BJ (cell line): ENCODE data around the gene CRIM1. TPM values are rescaled to one million over a fixed set of nuclear protein-coding genes. Genes with fewer than 3 reads are reported as not detected.
A peak's percentile ranks its signal among the peaks of the same experiment; 100 is the strongest.

Source experiments
- CTCF ChIA-PET: fragments of 350-600 bp; formaldehyde crosslinking; extraction: SDS; loops from one replicate; lab custom pipeline; 2021; ENCODE audit warnings: antibody characterized with exemption, inconsistent platforms; lab: Yijun Ruan, JAX
- POLR2A ChIA-PET: fragments of 300-600 bp; sonication (Branson Sonifier 250); formaldehyde crosslinking; extraction: SDS; loops from one replicate; lab custom pipeline; 2021; ENCODE audit warnings: antibody characterized with exemption; lab: Charles Lee
- DNase-seq: peaks from one replicate; pipeline ENCODE4 v3.0.0-alpha.2; 2011; ENCODE audit warnings: low read depth
- H3K27me3 ChIP-seq: 2 replicates; pipeline ENCODE4 v1.6.0; 2011; ENCODE audit warnings: low read length; ENCODE audit not compliant: control insufficient read depth, insufficient read depth
- H3K36me3 ChIP-seq: 2 replicates; pipeline ENCODE4 v1.5.1; 2011; ENCODE audit warnings: low read length; ENCODE audit not compliant: control insufficient read depth, insufficient read depth
- H3K4me3 ChIP-seq: 2 replicates; pipeline ENCODE4 v1.5.1; 2011; ENCODE audit warnings: low read depth, mild to moderate bottlenecking, control low read depth, low read length
- polyA plus RNA-seq: library from polyadenylated mRNA; depleted of rRNA; stranded (reverse); fragments of >200 nt; gene quantifications from 2 replicates; pipeline ENCODE4 v1.2.3, GENCODE V29; 2011
- TF ChIP-seq, protein P1 (sequence below): IDR thresholded peaks from 2 replicates; pipeline ENCODE4 v1.5.1; 2011; ENCODE audit warnings: low read depth, mild to moderate bottlenecking, control low read depth, inconsistent platforms, low read length, moderate library complexity; ENCODE audit not compliant: insufficient read depth

CRIM1 gene
- polyA plus RNA-seq, 1 experiment = 729 TPM

GRCh38 chr2:36484454-36484853 is 128.9 kb downstream of the CRIM1 start:
- TF ChIP-seq, protein P1, sequence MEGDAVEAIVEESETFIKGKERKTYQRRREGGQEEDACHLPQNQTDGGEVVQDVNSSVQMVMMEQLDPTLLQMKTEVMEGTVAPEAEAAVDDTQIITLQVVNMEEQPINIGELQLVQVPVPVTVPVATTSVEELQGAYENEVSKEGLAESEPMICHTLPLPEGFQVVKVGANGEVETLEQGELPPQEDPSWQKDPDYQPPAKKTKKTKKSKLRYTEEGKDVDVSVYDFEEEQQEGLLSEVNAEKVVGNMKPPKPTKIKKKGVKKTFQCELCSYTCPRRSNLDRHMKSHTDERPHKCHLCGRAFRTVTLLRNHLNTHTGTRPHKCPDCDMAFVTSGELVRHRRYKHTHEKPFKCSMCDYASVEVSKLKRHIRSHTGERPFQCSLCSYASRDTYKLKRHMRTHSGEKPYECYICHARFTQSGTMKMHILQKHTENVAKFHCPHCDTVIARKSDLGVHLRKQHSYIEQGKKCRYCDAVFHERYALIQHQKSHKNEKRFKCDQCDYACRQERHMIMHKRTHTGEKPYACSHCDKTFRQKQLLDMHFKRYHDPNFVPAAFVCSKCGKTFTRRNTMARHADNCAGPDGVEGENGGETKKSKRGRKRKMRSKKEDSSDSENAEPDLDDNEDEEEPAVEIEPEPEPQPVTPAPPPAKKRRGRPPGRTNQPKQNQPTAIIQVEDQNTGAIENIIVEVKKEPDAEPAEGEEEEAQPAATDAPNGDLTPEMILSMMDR = no peak
- no peaks in the 10 kb centered on the region for H3K27me3 ChIP-seq
- peaks cover 18% of the 10 kb centered on the region for H3K36me3 ChIP-seq
- no peak overlapping the region for H3K4me3 ChIP-seq
- ChIA-PET CTCF (no interaction called here), POLR2A (interaction anchor here (0.6 kb wide), 3 partner anchors 46 to 193 kb away, joined by 4 read pairs; no protein-coding TSS in a partner anchor)
- no peak for DNase-seq

DNA sequence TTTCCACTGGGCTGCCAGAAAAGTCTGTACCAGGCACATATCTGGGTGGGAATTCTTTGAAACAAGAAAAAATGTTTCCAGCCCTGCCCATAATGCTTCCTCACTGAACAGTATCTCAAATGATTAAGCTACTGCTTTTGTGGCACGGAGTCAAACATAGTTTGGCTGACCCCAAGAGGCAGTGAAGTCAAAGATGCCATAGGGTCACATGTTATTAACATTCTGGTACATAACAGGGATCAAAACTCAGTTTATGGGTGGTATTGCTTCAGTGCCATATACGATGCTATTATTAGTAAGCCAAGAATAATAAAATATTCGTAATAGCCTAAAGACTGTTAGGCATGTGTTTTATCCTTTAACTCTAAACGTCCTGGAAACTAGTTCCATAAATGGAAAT is 129.9 kb downstream of the CRIM1 start:
- Histone ChIP-seq H3K36me3 (peaks cover 12% of the 10 kb centered on the region), H3K4me3 (no peak overlapping the region), H3K27me3 (no peaks in the 10 kb centered on the region)
- TF ChIP-seq, protein P1 = no peak
- ChIA-PET POLR2A (interaction anchor here (0.6 to 1.0 kb wide), 3 partner anchors 30 to 123 kb away, joined by 3 to 4 read pairs (median 3); no protein-coding TSS in a partner anchor), CTCF (no interaction called here)
- peak; percentile 77 for DNase-seq

- ChIA-PET CTCF (interaction anchor here (1.1 kb wide), 1 partner anchor 177 kb away, joined by 4 read pairs; no protein-coding TSS in a partner anchor), POLR2A (interaction anchor here (0.6 kb wide), 2 partner anchors 133 to 169 kb away, joined by 3 read pairs; no protein-coding TSS in a partner anchor)
- peaks cover 11% of the 10 kb centered on the region for H3K36me3 ChIP-seq
- H3K27me3 ChIP-seq = no peaks in the 10 kb centered on the region
- H3K4me3 ChIP-seq = no peak overlapping the region
- TF ChIP-seq, protein P1 = no peak
- DNase-seq = peak; percentile 94
Observed at GRCh38 chr2:36486521-36487044, 131.0 kb downstream of the CRIM1 start.

DNA sequence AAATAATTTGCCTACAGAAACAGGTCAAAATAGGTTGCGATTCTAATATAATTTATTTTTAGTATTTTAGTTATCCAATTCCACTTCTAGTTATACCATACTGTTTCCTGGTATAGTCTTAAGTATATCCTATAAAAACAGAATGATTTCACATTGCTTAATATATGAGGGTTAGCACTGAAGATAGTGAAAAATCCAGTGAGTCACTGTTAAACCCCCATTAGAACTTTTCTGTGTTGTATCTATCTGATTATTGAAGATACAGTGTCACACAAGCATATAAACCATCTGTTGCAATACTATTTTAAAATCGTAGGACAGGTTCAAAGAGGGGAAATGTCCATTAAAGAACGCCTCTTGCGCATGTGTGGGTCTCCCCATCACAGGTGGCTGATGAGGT is 132.4 kb downstream of the CRIM1 start:
- Histone ChIP-seq H3K27me3 (no peaks in the 10 kb centered on the region), H3K4me3 (no peak overlapping the region), H3K36me3 (peaks cover 9% of the 10 kb centered on the region)
- no peak for DNase-seq
- CTCF ChIA-PET = interaction anchor here (0.8 to 1.2 kb wide), 3 partner anchors 12 to 56 kb away, joined by 3 to 4 read pairs (median 3); no protein-coding TSS in a partner anchor
- TF ChIP-seq, protein P1 = no peak
- POLR2A ChIA-PET = no interaction called here

- CTCF ChIA-PET = interaction anchor here (0.9 to 1.2 kb wide), 5 partner anchors 12 to 176 kb away, joined by 3 to 6 read pairs (median 4); partner anchors contain the start of gene CRIM1
- H3K4me3 ChIP-seq = no peak overlapping the region
- TF ChIP-seq, protein P1 = no peak
- H3K27me3 ChIP-seq = no peaks in the 10 kb centered on the region
- H3K36me3 ChIP-seq = peaks cover 2% of the 10 kb centered on the region; the same call in 1 of the 2 replicates
- DNase-seq = peak; percentile 74
- POLR2A ChIA-PET = no interaction called here
Observed at GRCh38 chr2:36489281-36489680, 133.7 kb downstream of the CRIM1 start.
